ENCODE data around the gene PTGIS. TPM values are rescaled to one million over a fixed set of nuclear protein-coding genes. Genes with fewer than 3 reads are reported as not detected.

The PTGIS gene
- total RNA-seq, 1 donor = 2.2 TPM

- no peak for DNase-seq (ENCODE audit: low read depth)
- TF ChIP-seq, protein P1, sequence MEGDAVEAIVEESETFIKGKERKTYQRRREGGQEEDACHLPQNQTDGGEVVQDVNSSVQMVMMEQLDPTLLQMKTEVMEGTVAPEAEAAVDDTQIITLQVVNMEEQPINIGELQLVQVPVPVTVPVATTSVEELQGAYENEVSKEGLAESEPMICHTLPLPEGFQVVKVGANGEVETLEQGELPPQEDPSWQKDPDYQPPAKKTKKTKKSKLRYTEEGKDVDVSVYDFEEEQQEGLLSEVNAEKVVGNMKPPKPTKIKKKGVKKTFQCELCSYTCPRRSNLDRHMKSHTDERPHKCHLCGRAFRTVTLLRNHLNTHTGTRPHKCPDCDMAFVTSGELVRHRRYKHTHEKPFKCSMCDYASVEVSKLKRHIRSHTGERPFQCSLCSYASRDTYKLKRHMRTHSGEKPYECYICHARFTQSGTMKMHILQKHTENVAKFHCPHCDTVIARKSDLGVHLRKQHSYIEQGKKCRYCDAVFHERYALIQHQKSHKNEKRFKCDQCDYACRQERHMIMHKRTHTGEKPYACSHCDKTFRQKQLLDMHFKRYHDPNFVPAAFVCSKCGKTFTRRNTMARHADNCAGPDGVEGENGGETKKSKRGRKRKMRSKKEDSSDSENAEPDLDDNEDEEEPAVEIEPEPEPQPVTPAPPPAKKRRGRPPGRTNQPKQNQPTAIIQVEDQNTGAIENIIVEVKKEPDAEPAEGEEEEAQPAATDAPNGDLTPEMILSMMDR (IDR thresholded peaks at IDR 0.05; ENCODE audit: insufficient read depth, low read depth, low read length) = no peak
- H3K4me3 ChIP-seq (ENCODE audit: low read depth, low read length) = no peak overlapping the region
These were observed 103.4 kb downstream of the PTGIS start for GRCh38 chr20:49464556-49464955.

- TF ChIP-seq, protein P1 (IDR thresholded peaks at IDR 0.05; ENCODE audit: insufficient read depth, low read depth, low read length) = no peak
- no peak for DNase-seq (ENCODE audit: low read depth)
- H3K4me3 ChIP-seq (ENCODE audit: low read depth, low read length) = no peak overlapping the region
These were observed 105.3 kb downstream of the PTGIS start for GRCh38 chr20:49462626-49463025.

GRCh38 chr20:49461894-49462620 lies 105.9 kb downstream of the PTGIS start:
- no peak overlapping the region for H3K4me3 ChIP-seq (ENCODE audit: low read depth, low read length)
- TF ChIP-seq, protein P1 (IDR thresholded peaks at IDR 0.05; ENCODE audit: insufficient read depth, low read depth, low read length) = no peak
- no peak for DNase-seq (ENCODE audit: low read depth)

GRCh38 chr20:49460916-49461315 lies 107.0 kb downstream of the PTGIS start:
- TF ChIP-seq, protein P1 (IDR thresholded peaks at IDR 0.05; ENCODE audit: insufficient read depth, low read depth, low read length) = no peak
- DNase-seq (ENCODE audit: low read depth) = no peak
- no peak overlapping the region for H3K4me3 ChIP-seq (ENCODE audit: low read depth, low read length)

GRCh38 chr20:49460131-49460530 lies 107.8 kb downstream of the PTGIS start:
- no peak overlapping the region for H3K4me3 ChIP-seq (ENCODE audit: low read depth, low read length)
- TF ChIP-seq, protein P1 (IDR thresholded peaks at IDR 0.05; ENCODE audit: insufficient read depth, low read depth, low read length) = no peak
- DNase-seq (ENCODE audit: low read depth) = no peak

GRCh38 chr20:49459684-49460083 lies 108.3 kb downstream of the PTGIS start:
- H3K4me3 ChIP-seq (ENCODE audit: low read depth, low read length) = no peak overlapping the region
- DNase-seq (ENCODE audit: low read depth) = no peak
- TF ChIP-seq, protein P1 (IDR thresholded peaks at IDR 0.05; ENCODE audit: insufficient read depth, low read depth, low read length) = no peak

GRCh38 chr20:49457444-49457843 lies 110.5 kb downstream of the PTGIS start:
- TF ChIP-seq, protein P1 (IDR thresholded peaks at IDR 0.05; ENCODE audit: insufficient read depth, low read depth, low read length) = no peak
- DNase-seq (ENCODE audit: low read depth) = no peak

More at GRCh38 chr20:49457444-49457843, 110.5 kb downstream of the PTGIS start:
- no peak overlapping the region for H3K4me3 ChIP-seq (ENCODE audit: low read depth, low read length)

All from fibroblast of villous mesenchyme (primary cell).